ENCODE measurements around the gene IQGAP3.
"Not testable (repeated sequence)": the region's sequence is repeated elsewhere in the genome, so short reads cannot be mapped to it uniquely, and the experiment has no call there.

IQGAP3 gene

GRCh38 chr1:156608981-156609380, 36.6 kb upstream of the IQGAP3 start:
- TF ChIP-seq CTCF (IDR thresholded peaks at IDR 0.05) = no peak
- no peak for DNase-seq (ENCODE audit: low spot score)
- H3K4me3 ChIP-seq = no peak overlapping the region
- H3K27ac ChIP-seq = no peak overlapping the region

- H3K27ac ChIP-seq = no peak overlapping the region
- TF ChIP-seq CTCF (IDR thresholded peaks at IDR 0.05) = peak; percentile 69
- no peak for DNase-seq (ENCODE audit: low spot score)
These were observed 35.8 kb upstream of the IQGAP3 start for GRCh38 chr1:156608036-156608674.

GRCh38 chr1:156607344-156607743, 35.0 kb upstream of the IQGAP3 start:
- not testable (repeated sequence) for H3K27ac ChIP-seq; H3K4me3 ChIP-seq; DNase-seq (ENCODE audit: low spot score)

More at GRCh38 chr1:156608036-156608674, 35.8 kb upstream of the IQGAP3 start:
- H3K4me3 ChIP-seq = no peak overlapping the region

- Histone ChIP-seq H3K4me3 (no peak overlapping the region), H3K27ac (no peak overlapping the region)
- no peak for TF ChIP-seq CTCF (IDR thresholded peaks at IDR 0.05)
- DNase-seq (ENCODE audit: low spot score) = no peak
These were observed 30.2 kb upstream of the IQGAP3 start for GRCh38 chr1:156602557-156602993.

- Histone ChIP-seq H3K27ac (peak overlapping the region; percentile 69 to 75), H3K4me3 (peak overlapping the region; percentile 77)
- no peak for DNase-seq (ENCODE audit: low spot score)
- TF ChIP-seq CTCF (IDR thresholded peaks at IDR 0.05) = no peak
These were observed 29.5 kb upstream of the IQGAP3 start for GRCh38 chr1:156601892-156602291.

- H3K27ac ChIP-seq = peak within 1 kb of the TSS; percentile 69 to 75
- peak; percentile 91 for DNase-seq (ENCODE audit: low spot score)
- no peak for TF ChIP-seq CTCF (IDR thresholded peaks at IDR 0.05)
These were observed 28.9 kb upstream of the IQGAP3 start, which contains the start of gene GPATCH4 for GRCh38 chr1:156601122-156601830. Gene GPATCH4, minus strand, starts transcription at chr1:156601479.

GRCh38 chr1:156600733-156601121, 28.4 kb upstream of the IQGAP3 start:
- H3K4me3 ChIP-seq = peak overlapping the region; percentile 77
- H3K27ac ChIP-seq = peak overlapping the region in 1 of 2 donors; percentile 75
- no peak for TF ChIP-seq CTCF (IDR thresholded peaks at IDR 0.05)
- DNase-seq (ENCODE audit: low spot score) = no peak

More at GRCh38 chr1:156601122-156601830, 28.9 kb upstream of the IQGAP3 start, which contains the start of gene GPATCH4:
- H3K4me3 ChIP-seq = peak within 1 kb of the TSS; percentile 77

Data from coronary artery (tissue), 2 donors.